Loucy (cell line): ENCODE measurements around the gene APEX1.

Experiments used
- EZH2phosphoT487 ChIP-seq: fragments of 200-600 bp; IDR thresholded peaks from 2 replicates; pipeline ENCODE4 v1.6.1; 2018; ENCODE audit warnings: antibody characterized with exemption, mild to moderate bottlenecking, moderate library complexity, borderline replicate concordance
- TF ChIP-seq, protein P1 (sequence below): fragments of 200-600 bp; sonication (generic); conservative IDR thresholded peaks from 2 replicates; pipeline ENCODE4 v1.5.1; 2014; ENCODE audit warnings: mild to moderate bottlenecking, antibody characterized with exemption, low read length

DNA sequence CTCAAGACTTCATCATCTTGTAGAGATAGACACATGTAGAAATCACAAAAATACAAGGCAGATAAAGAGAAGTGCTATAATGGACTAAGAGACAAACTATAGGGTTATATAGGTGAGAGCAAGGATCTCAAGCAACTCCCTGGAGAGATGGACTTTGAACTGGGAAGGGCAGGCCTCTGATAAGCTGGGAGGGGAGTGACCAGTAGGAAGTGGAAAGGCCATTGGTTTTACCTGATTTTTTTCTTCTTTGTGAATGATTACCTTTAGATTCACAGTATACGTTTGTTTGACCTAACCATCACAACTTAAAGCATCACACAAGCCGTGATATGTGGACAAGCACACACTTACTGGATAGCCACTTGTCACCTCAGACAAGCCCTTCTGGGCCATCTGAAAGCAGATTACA lies 36.5 kb upstream of the APEX1 start:
- TF ChIP-seq, protein P1, sequence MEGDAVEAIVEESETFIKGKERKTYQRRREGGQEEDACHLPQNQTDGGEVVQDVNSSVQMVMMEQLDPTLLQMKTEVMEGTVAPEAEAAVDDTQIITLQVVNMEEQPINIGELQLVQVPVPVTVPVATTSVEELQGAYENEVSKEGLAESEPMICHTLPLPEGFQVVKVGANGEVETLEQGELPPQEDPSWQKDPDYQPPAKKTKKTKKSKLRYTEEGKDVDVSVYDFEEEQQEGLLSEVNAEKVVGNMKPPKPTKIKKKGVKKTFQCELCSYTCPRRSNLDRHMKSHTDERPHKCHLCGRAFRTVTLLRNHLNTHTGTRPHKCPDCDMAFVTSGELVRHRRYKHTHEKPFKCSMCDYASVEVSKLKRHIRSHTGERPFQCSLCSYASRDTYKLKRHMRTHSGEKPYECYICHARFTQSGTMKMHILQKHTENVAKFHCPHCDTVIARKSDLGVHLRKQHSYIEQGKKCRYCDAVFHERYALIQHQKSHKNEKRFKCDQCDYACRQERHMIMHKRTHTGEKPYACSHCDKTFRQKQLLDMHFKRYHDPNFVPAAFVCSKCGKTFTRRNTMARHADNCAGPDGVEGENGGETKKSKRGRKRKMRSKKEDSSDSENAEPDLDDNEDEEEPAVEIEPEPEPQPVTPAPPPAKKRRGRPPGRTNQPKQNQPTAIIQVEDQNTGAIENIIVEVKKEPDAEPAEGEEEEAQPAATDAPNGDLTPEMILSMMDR: no peak
- TF ChIP-seq EZH2phosphoT487: no peak
